ENCODE data around the gene INHBB.
A peak's percentile ranks its signal among the peaks of the same experiment; 100 is the strongest.

The INHBB gene

GRCh38 chr2:120360307-120360855 is 14.4 kb downstream of the INHBB start:
- no peak for DNase-seq

DNA sequence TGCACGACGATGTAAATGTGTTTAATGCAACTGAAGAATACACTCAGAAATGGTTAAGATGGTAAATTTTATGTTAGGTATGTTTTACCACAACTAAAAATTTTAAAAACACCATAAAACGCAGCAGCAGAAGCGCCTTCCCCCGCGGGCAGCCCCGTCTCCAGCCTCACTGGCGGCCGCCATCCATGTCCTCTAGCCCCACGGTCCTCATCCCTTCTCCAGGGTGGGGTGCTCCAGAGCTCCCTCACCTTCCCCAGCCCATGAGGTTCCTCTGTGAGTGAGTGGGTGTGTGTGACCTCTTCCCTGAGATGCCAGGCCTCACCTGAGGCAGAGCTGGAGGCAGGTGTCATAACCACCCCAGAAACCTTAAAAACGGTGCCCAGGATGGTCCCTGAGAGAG is 17.0 kb downstream of the INHBB start:
- no peak for DNase-seq

DNA sequence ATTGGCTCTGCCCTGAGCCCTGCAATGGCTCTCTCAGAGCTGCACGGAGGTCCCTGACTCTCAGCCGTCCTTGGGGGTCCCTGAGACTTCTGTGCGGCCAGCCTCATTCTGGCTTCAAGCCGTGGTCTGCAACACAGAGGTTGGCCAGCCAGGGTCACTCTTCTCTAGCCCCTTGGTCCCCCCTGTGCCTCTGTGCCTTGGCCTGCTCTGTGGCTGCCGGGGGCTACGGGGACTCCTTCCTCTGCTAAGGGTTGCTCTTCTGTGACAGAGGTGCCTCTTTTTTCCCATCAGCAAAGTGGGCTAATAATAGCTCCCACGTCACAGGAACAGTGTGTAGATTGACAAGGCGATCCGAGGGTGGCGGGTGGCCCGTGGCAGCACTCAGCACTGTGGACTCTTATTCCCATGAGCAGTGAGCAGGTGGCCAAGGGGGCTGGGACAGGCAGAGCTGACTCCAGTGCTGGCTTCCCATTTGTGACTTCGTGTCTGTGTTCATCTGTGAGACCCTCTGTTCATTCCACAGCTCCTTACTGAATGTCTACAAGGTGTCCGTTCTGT is 19.4 kb downstream of the INHBB start:
- DNase-seq = no peak

DNA sequence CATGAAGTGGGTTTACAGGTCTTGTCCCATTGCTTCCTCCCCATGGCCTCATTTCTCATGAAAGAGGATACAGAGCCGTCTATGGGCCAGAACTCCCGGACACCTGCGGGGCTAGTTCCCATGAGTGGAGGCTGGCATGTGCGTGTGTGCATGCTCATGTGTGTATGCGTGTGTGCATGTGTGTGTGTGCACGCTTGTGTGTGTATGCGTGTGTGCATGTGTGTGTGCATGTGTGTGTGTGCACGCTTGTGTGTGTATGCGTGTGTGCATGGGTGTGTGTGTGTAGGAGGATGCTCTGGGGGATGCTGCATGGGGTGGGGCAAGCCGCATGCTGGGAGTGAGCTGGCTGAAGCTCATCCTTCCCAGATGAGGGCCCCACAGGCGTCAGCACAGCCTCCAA is 20.8 kb downstream of the INHBB start:
- no peak for DNase-seq

DNA sequence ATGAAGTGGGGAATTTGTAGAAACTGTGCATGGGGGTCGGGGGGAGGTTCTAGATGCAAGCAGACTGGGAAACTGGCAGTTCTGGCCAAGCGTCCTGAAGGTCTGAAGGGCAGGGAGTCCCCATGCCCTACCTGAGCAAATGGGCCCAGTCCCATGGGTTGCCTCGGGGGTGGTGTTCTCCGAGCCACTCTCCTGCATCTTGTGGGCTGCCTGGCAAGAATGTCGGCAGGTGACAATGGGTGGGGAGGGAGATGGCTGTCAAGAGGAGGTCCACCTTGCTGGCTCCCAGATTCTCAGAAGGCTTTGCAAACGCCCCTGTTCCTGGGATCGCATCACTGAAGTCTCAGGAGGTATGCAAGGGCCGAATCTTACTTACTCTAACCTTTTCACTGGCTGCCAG is 21.3 kb downstream of the INHBB start:
- no peak for DNase-seq

GRCh38 chr2:120367649-120368048 is 21.7 kb downstream of the INHBB start:
- DNase-seq = no peak

GRCh38 chr2:120368086-120368485 is 22.1 kb downstream of the INHBB start:
- DNase-seq = no peak

- no peak for DNase-seq
Measured at GRCh38 chr2:120369250-120369649, 23.3 kb downstream of the INHBB start.

GRCh38 chr2:120371969-120372625 is 26.2 kb downstream of the INHBB start:
- DNase-seq = no peak

GRCh38 chr2:120372816-120373215 is 26.9 kb downstream of the INHBB start:
- DNase-seq = no peak

- no peak for DNase-seq
Measured at GRCh38 chr2:120373424-120373823, 27.5 kb downstream of the INHBB start.

- DNase-seq = no peak
Measured at GRCh38 chr2:120374821-120375220, 28.9 kb downstream of the INHBB start.

DNA sequence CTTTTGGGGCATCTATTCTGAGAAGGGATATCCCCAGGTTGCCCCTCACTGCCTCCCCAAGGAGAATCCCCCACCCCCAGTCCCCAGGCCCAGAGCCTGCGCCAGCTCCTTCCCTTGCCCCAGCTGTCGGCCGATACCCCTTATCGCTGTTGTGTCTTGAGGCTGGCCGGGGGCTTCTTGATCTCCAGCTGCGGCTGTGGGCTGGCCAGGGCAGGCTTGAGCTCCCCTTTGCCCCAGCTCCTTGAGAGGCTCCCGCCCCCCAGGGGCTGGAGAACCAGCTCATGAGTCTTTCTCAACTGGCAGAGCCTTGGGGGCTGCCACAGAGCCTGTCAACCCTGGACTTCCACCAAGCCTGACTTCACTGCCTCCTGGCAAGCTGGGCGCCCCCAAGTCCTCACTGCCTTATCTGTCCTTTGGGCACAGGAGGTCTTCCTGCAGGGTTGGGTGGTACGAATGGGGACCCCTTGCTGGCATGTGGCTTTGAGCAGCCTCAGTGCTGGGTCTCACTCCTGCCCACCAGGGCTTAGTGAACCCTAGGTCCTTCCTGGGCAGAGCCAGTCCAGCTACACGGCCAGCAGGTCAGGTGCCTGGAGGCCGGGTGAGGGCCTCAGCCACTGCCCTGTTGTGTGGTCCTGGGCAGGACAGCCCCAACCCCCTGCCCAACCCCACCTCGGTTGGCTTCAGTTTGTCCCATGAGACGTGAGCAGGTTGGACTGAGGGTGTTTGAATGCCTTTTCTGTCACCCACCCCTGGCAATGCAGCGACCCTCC is 29.5 kb downstream of the INHBB start:
- no peak for DNase-seq

DNA sequence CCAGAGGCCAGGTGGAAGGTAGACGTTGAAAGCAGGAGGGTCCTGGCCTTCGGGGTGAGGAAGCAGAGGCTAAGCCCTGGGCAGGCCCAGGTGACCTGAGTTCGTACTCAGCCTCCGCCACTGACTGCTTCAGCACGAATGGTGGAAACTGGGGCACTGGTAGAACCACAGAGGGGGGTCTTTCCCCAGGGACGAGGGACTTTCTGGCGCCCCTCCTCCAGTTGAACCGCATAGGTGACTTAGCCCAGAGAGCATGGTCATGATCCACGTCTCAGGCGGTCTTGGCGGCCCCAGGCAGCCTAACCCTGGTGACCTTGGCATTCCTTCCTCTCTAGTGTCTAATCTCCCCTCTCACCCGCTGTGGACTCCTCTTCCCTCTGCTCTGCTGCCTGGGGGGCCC is 30.2 kb downstream of the INHBB start:
- DNase-seq = no peak

DNA sequence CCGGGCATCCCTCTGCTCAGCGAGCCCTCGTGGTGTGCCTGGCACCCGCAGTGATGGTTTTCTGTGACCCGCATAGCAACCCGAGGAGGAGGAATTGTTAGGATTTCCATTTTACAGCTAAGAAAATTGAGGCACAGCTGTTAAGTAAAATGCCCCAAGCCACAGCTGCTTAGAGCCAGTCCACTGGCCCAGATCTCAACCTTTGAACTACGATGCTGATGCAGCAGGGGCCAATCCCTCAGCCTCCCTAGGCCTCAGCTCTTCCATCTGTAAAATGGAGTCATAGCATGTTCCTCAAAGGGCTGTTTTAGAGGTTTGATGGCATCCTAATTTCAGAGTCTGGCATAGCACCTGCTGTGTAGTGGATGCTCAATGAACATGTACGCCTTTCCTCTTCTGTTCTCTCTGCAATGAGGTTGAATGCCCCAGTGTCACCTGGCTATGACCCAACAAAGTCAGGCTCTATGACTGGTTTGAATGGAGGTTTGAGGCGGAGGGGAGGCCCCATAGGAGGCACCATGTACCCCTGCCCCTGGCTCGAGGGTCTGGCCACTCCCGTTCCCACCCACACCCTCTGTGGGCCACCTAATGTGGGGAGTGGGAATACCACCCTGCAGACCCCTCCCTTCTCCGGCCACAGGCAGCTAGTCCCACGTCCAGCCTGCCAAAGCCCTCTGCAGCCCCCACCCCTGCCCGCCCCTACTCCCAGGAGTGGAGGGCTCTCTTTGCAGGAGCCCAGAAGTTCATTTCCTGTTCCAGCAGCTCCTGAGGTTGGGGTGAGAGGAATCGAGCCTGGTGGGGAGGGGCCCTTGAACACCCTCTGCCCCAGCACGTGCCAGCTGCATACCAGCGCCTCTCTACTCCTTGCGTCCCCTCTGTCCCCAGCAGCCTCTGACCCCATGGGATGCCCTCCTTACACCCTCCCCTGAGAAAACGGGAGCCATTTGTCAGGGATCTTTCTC is 31.0 kb downstream of the INHBB start:
- no peak for DNase-seq

DNA sequence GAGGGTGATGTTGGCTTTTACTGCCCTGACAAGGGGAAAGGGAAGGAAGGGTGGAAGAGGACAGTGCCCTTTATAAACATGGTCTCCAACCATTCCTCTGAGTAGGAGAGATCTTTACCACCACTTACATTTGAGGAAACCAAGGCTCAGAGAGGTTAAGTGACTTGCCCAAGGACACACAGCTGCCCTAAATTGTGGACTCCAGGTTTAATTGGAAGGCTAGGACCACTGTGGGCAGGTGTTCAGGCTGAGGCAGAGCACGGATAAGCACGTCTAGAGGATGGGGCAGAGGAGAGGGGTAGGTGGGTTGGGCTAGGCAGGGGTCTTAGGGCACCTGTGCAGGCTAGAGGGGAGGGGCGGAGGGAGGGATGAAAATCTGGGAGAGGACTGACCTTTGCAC is 32.7 kb downstream of the INHBB start:
- DNase-seq = no peak

DNA sequence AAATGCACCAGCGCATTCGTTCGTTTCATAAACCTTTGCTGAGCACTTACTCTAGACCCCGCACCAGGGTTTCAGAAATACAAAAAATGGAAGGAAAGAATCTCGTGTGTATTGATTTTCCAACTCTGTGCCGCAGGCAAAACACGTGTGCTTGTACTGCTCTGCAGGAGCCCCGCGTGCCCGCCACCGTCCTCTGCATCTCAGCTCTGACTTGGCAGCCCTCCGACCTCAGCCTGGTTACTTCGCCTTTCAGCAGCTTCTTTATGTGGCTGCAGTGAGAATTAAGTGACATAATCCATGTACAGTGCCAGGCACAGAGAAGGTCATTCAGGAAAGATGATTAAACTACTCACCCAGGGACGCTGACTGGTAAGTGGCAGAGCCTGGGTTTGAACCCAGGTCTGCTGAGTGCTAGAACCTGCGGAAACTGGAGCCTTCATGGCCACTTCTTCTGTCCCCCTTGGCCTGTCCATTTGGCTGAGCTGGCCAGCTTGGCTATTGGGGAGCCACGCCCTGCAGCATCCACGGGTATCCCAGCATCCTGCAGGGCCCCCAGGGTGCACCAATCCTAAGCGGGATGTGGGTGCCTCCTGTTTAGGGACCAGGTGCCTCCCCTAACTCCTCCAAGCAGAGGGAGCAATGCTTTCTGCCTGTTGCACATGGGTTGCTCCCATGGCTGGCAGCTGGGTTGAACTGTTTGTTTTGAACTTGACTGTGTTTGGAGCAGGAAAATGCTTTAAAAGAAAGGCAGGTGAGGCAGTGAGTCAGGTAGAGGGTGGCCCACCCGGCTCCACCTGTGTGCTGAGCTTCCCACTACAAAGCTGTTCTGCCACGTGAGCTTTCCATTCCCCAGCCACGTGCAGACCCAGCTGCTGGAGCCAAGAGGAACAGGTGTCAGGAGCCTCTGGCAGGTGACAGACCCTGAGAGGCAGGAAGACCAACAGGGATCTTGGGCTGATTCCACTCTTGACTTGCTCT is 34.3 kb downstream of the INHBB start:
- peak; percentile 87 for DNase-seq

GRCh38 chr2:120381192-120381591 is 35.3 kb downstream of the INHBB start:
- no peak for DNase-seq

DNA sequence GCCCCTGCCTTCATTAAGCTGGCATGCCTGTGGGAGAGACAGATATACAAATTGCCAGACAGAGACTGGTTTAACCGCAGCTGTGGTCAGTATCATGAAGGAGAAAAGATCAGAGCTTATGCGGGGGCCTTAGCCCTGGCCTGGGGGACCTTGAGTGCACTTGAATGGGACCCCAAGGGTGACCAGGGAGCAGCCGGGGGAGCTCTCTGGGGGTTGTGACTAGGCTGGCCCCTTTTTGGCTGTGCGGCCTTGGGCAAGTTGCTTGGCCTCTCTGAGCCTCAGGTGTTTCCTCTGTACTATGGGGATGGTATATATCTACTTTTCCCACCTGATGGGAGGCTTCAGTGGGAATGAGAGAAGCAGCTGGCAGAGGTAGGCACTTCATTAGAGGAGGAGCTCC is 35.7 kb downstream of the INHBB start:
- no peak for DNase-seq

DNA sequence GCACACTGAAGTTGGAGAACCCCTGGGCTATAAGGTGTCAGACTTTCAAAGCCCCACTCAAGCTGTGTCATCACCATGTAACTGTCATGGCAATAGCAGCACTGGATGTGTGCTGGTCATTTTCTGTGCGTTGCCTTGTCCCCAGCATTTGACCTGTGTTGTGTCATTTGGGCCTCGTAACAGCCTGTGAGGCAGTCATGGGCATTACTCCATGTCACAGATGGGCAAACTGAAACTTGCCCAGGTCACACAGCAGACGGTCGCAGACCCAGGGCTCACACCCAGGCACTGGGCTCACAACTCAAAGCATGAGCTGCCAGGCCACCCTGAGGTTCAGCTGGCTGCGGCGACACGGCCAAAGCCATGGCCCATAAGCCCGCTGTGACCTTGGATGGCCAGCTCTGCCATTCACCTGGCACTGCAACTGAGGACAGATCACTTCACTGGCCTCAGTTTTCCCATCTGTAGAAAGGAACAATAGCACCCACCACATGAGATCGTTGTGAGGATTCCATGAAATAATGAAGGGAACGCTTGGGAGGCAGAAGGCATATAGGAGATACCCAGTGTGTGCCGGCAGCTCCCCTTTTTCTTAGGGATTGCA is 36.7 kb downstream of the INHBB start:
- DNase-seq = no peak

- DNase-seq = no peak
Measured at GRCh38 chr2:120383191-120383590, 37.3 kb downstream of the INHBB start.
